GM12878 (cell line): ENCODE results near the gene CSMD2. TPM values are rescaled to one million over a fixed set of nuclear protein-coding genes. Genes with fewer than 3 reads are reported as not detected.

Experiments
- ATAC-seq: fragments of 200-7000 bp; cut with Tn5 transposase; 3 replicates; pipeline ENCODE4 v1.9.1; 2020; ENCODE audit warnings: mild to moderate bottlenecking, moderate library complexity
- BruUV-seq: library from RNA; stranded (reverse); fragments of 400-500 nt; replicated peaks from 2 replicates; lab custom pipeline; 2021; lab: Mats Ljungman, UMichigan
- CTCF ChIA-PET: fragments of 300-600 bp; sonication (Branson Sonifier 250); formaldehyde crosslinking; extraction: SDS; loops from one replicate; lab custom pipeline; 2021; ENCODE audit warnings: inconsistent platforms; lab: Yijun Ruan, JAX
- POLR2A ChIA-PET: fragments of 350-600 bp; formaldehyde crosslinking; extraction: SDS; loops from one replicate; lab custom pipeline; 2021; ENCODE audit warnings: inconsistent platforms; lab: Charles Lee
- RAD21 ChIA-PET: fragments of 300-600 bp; sonication (Branson Sonifier 250); formaldehyde crosslinking; loops from one replicate; lab custom pipeline; 2023; ENCODE audit warnings: antibody characterized with exemption; ENCODE audit not compliant: unreplicated experiment; lab: Charles Lee
- SMC1A ChIA-PET: fragments of 300-600 bp; sonication (Branson Sonifier 250); formaldehyde crosslinking; loops from one replicate; lab custom pipeline; 2023; ENCODE audit not compliant: unreplicated experiment, uncharacterized antibody; lab: Charles Lee
- DNase-seq: peaks from one replicate; pipeline ENCODE4 v3.0.0-alpha.2; 2011; ENCODE audit warnings: low read depth, low spot score
- FAIRE-seq: peaks from 3 replicates; lab custom pipeline; 2011; peaks lifted over from hg19 to GRCh38; lab: Jason Lieb, UNC
- H2AFZ ChIP-seq: 2 replicates; pipeline ENCODE4 v1.6.0; 2011; ENCODE audit warnings: low read depth, low read length, control low read depth; ENCODE audit not compliant: control insufficient read depth
- H3K27ac ChIP-seq: 2 replicates; pipeline ENCODE4 v1.5.1; 2011; ENCODE audit warnings: control low read depth; ENCODE audit not compliant: control insufficient read depth, insufficient read depth
- H3K27me3 ChIP-seq, 2 experiments: replicated peaks in 1 of 2; 2 replicates each; pipeline versions ENCODE4 v1.6.0 to v1.6.1; 2011; ENCODE audit warnings: low read length in 1 of 2; ENCODE audit not compliant: control insufficient read depth in 2 of 2, insufficient read depth in 2 of 2
- H3K36me3 ChIP-seq, 2 experiments: 2 replicates each; pipeline ENCODE4 v1.5.1; 2011; ENCODE audit warnings: low read length in 1 of 2; ENCODE audit not compliant: control insufficient read depth in 2 of 2, insufficient read depth in 2 of 2
- H3K4me1 ChIP-seq: 2 replicates; pipeline ENCODE4 v1.6.1; 2011; ENCODE audit warnings: mild to moderate bottlenecking, low read length, moderate library complexity, mixed read lengths; ENCODE audit not compliant: control insufficient read depth, insufficient read depth
- H3K4me2 ChIP-seq: 2 replicates; pipeline ENCODE4 v1.6.0; 2011; ENCODE audit warnings: control low read depth; ENCODE audit not compliant: control insufficient read depth, insufficient read depth
- H3K4me3 ChIP-seq: fragments of 200-600 bp; sonication (generic); 2 replicates; pipeline ENCODE4 v1.5.1; 2016
- H3K79me2 ChIP-seq: 2 replicates; pipeline ENCODE4 v1.6.0; 2011; ENCODE audit warnings: low read length; ENCODE audit not compliant: control insufficient read depth, insufficient read depth
- H3K9ac ChIP-seq: 2 replicates; pipeline ENCODE4 v1.8.0; 2011; ENCODE audit warnings: low read length, control low read depth, mixed read lengths; ENCODE audit not compliant: control insufficient read depth, insufficient read depth
- H3K9me3 ChIP-seq: replicated peaks from 3 replicates; pipeline ENCODE4 v1.5.1; 2011; ENCODE audit warnings: mild to moderate bottlenecking, low read length; ENCODE audit not compliant: control insufficient read depth, insufficient read depth
- H4K20me1 ChIP-seq: 2 replicates; pipeline ENCODE4 v1.6.0; 2011; ENCODE audit not compliant: control insufficient read depth, insufficient read depth
- ATF3 ChIP-seq: IDR thresholded peaks from 2 replicates; pipeline ENCODE4 v1.6.1; 2011; ENCODE audit warnings: low read depth, mild to moderate bottlenecking, low read length, moderate library complexity, borderline replicate concordance; ENCODE audit errors: extremely low read depth
- CHD2 ChIP-seq: IDR thresholded peaks from 2 replicates; pipeline ENCODE4 v1.6.1; 2011; ENCODE audit warnings: low read depth, low read length, improper control_type of control experiment, borderline replicate concordance
- RB1 ChIP-seq: fragments of 450-650 bp; formaldehyde crosslinking; IDR thresholded peaks from 2 replicates; pipeline ENCODE4 v1.6.1; 2017; ENCODE audit warnings: mild to moderate bottlenecking, borderline replicate concordance
- TBL1XR1 ChIP-seq: IDR thresholded peaks from 2 replicates; pipeline ENCODE4 v1.6.1; 2012; ENCODE audit warnings: low read depth, low read length, improper control_type of control experiment
- YBX1 ChIP-seq: fragments of 450-650 bp; IDR thresholded peaks from 2 replicates; pipeline ENCODE4 v1.6.1; 2016; ENCODE audit warnings: antibody characterized with exemption
- ZNF687 ChIP-seq: fragments of 450-650 bp; IDR thresholded peaks from 2 replicates; pipeline ENCODE4 v1.6.1; 2017; ENCODE audit warnings: mild to moderate bottlenecking, moderate library complexity
- WGBS: methylation state at CpG from one replicate; pipeline ENCODE4 v1.1.6; 2016; ENCODE audit warnings: low lambda C conversion rate; ENCODE audit not compliant: insufficient replicate concordance, insufficient coverage; ENCODE audit errors: missing lambda C conversion rate; 5-methylcytosine and 5-hydroxymethylcytosine counted together
- in situ Hi-C: fragments of 300-500 bp; cut with MboI; formaldehyde crosslinking; loops from 9 replicates; pipeline ENCODE4 v1.14.3; 2018; ENCODE audit warnings: mixed read lengths
- intact Hi-C: fragments of 100-400 bp; cut with micrococcal nuclease; formaldehyde crosslinking; loops from one replicate; pipeline ENCODE4 v1.14.2; 2022; ENCODE audit not compliant: unreplicated experiment
- polyA plus RNA-seq, 11 experiments: library from polyadenylated mRNA; depleted of rRNA in 4 of 11; unstranded in 6 of 11; stranded (reverse) in 5 of 11; fragments of >200 nt; fragmentation: Nextera tagmentation in 4 of 11; fragmentation: Illumina TruSeq in 1 of 11; extraction: Ambion mirVana in 4 of 11; extraction: Trizol in 1 of 11; gene quantifications; 1 replicate in 1 of 11; 2 replicates in 10 of 11; pipeline versions ENCODE4 v1.2.1 to v1.2.3, GENCODE V29; 2011 to 2016; ENCODE audit warnings: inconsistent platforms in 2 of 11, missing spikeins in 2 of 11, low read depth in 1 of 11
- total RNA-seq, 4 experiments: library from RNA; depleted of rRNA in 3 of 4; stranded (reverse); fragments of >200 nt in 3 of 4; fragmentation: Illumina TruSeq in 1 of 4; extraction: Trizol in 1 of 4; gene quantifications; 2 replicates each; pipeline versions ENCODE4 v1.2.1 to v1.2.3, GENCODE V29; 2013 to 2021

Gene CSMD2
- total and polyA plus RNA-seq, 10 of the 15 experiments (the other 5 are each of a cell fraction or from before 2014, with no cell fraction given), result under 0.01 TPM; not detected in 9

GRCh38 chr1:33466159-33466558, 698.9 kb downstream of the CSMD2 start (continued):
- TF ChIP-seq ZNF687 (no peak), TBL1XR1 (no peak), YBX1 (no peak)

- H3K79me2 ChIP-seq, result no peaks in the 10 kb centered on the region
- no peaks in the 10 kb centered on the region for H3K9me3 ChIP-seq
- TF ChIP-seq RB1 (no peak), ATF3 (no peak), CHD2 (no peak)
- H2AFZ ChIP-seq, result no peak overlapping the region
- no peak overlapping the region for H3K27ac ChIP-seq
- WGBS, result 2% methylated on average over 2 of the region's 2 CpGs
- H3K36me3 ChIP-seq, result no peaks in the 10 kb centered on the region
- DNase-seq, result no peak
- no peaks in the 10 kb centered on the region for H4K20me1 ChIP-seq
- in situ Hi-C loops, result loop anchor here (5.0 kb wide), 2 partner anchors 98 to 168 kb away; no protein-coding TSS in a partner anchor
- SMC1A ChIA-PET, result interaction anchor here (8.8 kb wide), 1 partner anchor 8 kb away, joined by 112 read pairs; no protein-coding TSS in a partner anchor
- CTCF ChIA-PET, result interaction anchor here (1.6 kb wide), 1 partner anchor 10 kb away, joined by 6 read pairs; no protein-coding TSS in a partner anchor
- H3K27me3 ChIP-seq, result no peaks in the 10 kb centered on the region
- no peak overlapping the region for H3K9ac ChIP-seq
- POLR2A ChIA-PET, result no interaction called here
- FAIRE-seq, result no peak
- RAD21 ChIA-PET, result no interaction called here
- ATAC-seq, result no peak
- intact Hi-C loops, result no loop called here
- no peak overlapping the region for H3K4me3 ChIP-seq
- H3K4me1 ChIP-seq, result peaks cover 38% of the 10 kb centered on the region
- no peak overlapping the region for H3K4me2 ChIP-seq
- BruUV-seq, result no TSS peak
Observed at GRCh38 chr1:33465316-33465715, 699.7 kb downstream of the CSMD2 start.
